Posterior vena cava (tissue), 2 donors: ENCODE data around the gene SH3BP2. TPM values are rescaled to one million over a fixed set of nuclear protein-coding genes. Genes with fewer than 3 reads are reported as not detected.
"Not testable (repeated sequence)": the region's sequence is repeated elsewhere in the genome, so short reads cannot be mapped to it uniquely, and the experiment has no call there.

ENCODE experiments used
- DNase-seq: peaks from one replicate; pipeline ENCODE4 v3.0.0-alpha.2; 2020; ENCODE audit warnings: low spot score
- intact Hi-C, 2 donors: fragments of 100-400 bp; cut with DNase I; formaldehyde crosslinking; loops; one replicate each; pipeline versions ENCODE4 v1.14.1 to v1.14.2; 2022 to 2023
- total RNA-seq, 2 donors: library from RNA; stranded (reverse); fragmentation: NEBNext Ultra II Directional; extraction: Animal tissue kit (Norgen Biotek cat#: 25700); gene quantifications; one replicate each; pipeline ENCODE4 v1.2.1, GENCODE V29; 2021
- donor health status: DM: yes; HTN: yes; CAD: no.
- donor health status: DM: yes; HTN: yes; CAD: no.

Gene SH3BP2
- total RNA-seq, 2 donors from 2014 or later, result 47.8 to 52.4 TPM

- intact Hi-C loops, result loop anchor here (10.0 kb wide), 2 partner anchors 173 to 273 kb away; no protein-coding TSS in a partner anchor
- peak; percentile 54 for DNase-seq
Observed at GRCh38 chr4:2762048-2762447, 30.8 kb upstream of the SH3BP2 start.

- peak; percentile 69 for DNase-seq
- intact Hi-C loops, result loop anchor here (10.0 kb wide), 2 partner anchors 172 to 272 kb away; no protein-coding TSS in a partner anchor
Observed at GRCh38 chr4:2762486-2763370, 30.2 kb upstream of the SH3BP2 start.

DNA sequence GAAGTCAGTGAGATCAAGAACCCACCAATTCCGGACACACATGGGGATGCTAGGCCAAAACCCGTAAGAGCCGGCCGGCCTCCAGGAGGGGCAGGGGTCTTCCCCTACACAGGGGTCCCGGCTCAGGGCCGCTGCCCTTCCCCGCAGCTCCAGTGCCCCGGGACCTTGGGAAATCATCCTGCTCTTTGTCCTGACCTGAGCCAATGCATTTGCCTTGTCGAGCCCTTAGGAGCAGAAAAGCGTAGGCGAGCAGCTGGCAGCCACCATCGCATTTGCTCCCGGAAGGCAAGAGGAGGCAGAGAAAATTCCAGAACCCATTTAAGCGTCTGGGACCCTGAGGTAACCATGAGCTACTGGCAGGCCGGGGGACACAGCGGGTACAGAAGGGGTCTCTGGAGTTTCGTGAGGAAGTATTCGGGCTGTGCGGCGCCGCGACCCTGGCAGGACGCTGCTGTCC lies 29.3 kb upstream of the SH3BP2 start:
- DNase-seq, result peak; percentile 84
- intact Hi-C loops, result loop anchor here (10.0 kb wide), 2 partner anchors 171 to 271 kb away; no protein-coding TSS in a partner anchor

DNA sequence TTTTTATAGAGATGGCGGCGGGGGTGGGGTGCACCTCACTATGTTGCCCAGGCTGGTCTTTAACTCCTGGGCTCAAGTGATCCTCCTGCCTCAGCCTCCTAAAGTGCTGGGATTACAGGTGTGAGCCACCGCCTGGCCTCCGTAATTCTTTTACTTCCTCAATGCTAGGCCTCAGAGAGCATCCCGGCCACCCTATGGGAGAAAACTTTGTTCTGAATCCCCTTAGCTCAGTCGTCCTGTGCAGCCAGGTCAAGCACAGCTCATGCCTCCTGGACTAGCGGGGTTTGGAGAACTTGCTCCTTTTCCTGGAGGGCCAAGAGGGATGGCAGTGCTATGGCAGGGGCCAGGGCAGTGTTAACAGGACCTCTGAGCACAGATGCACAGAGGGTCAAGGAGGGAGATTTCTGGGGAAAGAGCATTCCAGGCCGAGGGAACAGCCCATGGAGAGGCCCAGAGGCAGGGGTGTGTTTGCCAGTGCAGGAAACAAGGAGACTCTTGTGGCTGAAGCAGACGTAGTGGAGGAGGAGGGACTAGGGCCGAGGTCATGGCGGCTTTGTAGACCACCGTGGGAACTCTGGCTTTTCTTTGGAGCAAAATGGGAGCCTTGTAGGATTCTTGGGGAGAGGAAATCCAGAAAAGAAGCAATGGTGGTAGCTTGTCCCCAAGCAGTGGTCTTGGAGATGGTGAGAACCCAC lies 26.9 kb upstream of the SH3BP2 start:
- intact Hi-C loops, result loop anchor here (5.0 to 10.0 kb wide), 3 partner anchors 166 to 269 kb away; no protein-coding TSS in a partner anchor
- peak; percentile 53 for DNase-seq

DNA sequence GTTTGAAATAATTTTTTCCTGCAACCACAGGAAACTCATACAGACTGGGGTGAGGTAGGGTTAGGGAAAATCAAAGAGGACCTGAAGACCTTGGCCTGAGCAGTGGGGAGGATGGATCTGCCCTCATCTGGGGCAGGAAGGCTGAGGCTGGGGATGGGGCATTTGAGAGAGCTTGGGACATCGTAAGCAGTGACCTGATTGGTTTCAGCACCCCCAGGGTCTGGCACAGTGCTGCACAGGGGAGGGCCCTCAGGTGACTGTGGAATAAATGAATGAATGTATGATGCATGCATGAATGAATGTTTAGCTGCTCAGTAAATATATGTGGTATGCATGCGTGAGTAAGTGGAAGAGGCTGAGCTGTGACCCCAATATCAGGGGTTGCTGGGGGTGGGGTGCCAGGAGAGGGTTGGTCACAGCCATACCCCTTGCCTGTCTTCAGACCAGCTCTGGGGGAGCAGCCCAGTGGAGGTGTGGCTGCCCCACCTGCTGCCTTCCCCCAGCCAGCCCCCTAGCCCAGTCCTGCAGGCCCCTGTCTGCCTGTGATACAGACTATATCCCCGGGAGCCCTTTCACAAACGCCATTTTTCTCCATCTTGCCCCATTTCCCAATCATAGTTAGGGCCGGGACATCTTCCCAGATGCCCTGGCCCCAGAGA lies 25.7 kb upstream of the SH3BP2 start:
- intact Hi-C loops, result loop anchor here (5.0 to 10.0 kb wide), 3 partner anchors 165 to 268 kb away; no protein-coding TSS in a partner anchor
- peak; percentile 32 for DNase-seq

DNA sequence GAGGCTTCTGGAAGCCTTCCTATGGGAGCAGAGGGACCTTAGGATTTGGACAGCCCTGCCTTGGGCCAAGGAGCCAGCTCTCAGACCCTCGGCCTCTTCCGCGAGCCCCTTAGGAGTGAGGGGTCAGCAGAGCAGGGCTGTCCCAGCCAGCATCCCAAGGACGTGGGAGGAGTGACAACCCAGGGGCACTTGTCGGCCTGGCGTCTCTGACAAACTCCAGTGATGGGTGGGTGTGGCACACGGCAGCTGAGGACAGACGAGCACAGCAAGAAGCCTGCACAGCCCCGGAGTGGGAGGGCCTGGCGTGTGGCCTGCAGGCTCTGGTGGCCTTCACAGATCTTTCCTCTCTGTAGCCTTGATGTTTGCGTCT lies 25.2 kb upstream of the SH3BP2 start:
- DNase-seq, result peak; percentile 68
- intact Hi-C loops, result loop anchor here (5.0 to 10.0 kb wide), 3 partner anchors 165 to 267 kb away; no protein-coding TSS in a partner anchor

DNA sequence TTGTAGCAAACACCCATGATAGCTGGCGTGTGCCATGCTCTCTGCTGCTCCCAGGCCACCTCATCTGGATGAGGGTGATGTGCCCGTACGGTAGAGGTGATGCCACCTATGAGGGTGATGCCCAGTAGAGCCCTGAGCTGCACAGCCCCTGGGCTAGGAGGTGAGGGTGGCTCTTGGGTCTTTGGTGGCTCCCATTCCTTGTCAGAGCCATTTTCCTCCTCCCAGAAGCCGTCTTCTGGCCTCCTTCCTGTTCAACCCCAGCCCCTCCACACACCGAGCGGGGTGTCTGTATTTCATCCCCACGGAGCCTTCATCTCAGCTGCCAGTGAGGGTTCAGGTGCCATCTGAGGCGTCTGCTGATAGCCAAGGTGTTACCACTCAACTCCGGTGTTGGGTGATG lies 24.8 kb upstream of the SH3BP2 start:
- intact Hi-C loops, result loop anchor here (5.0 to 10.0 kb wide), 3 partner anchors 164 to 267 kb away; no protein-coding TSS in a partner anchor
- no peak for DNase-seq

GRCh38 chr4:2768921-2769336 lies 24.0 kb upstream of the SH3BP2 start:
- peak; percentile 82 for DNase-seq

GRCh38 chr4:2771264-2771663 lies 21.6 kb upstream of the SH3BP2 start:
- DNase-seq, result peak; percentile 34
- intact Hi-C loops, result no loop called here

More at GRCh38 chr4:2768921-2769336, 24.0 kb upstream of the SH3BP2 start:
- intact Hi-C loops, result loop anchor here (5.0 to 10.0 kb wide), 3 partner anchors 163 to 266 kb away; no protein-coding TSS in a partner anchor

DNA sequence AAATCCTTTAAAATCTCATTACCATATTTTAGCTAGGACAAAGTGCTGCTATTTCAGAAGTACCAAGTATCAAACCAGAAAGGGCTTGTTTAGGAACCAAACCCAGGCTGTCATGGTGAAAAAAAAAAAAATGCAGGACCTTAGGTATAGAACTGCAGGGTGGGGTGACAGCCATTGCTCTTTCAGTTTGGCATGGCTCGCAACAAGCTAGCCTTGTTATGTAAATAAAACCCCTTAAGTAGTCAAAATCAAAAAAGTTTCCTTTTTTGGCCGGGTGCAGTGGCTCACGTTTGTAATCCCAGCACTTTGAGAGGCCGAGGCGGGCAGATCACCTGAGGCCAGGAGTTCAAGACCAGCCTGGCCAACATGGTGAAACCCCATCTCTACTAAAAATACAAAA lies 12.2 kb upstream of the SH3BP2 start:
- DNase-seq, result peak; percentile 30
- intact Hi-C loops, result not testable (repeated sequence)

DNA sequence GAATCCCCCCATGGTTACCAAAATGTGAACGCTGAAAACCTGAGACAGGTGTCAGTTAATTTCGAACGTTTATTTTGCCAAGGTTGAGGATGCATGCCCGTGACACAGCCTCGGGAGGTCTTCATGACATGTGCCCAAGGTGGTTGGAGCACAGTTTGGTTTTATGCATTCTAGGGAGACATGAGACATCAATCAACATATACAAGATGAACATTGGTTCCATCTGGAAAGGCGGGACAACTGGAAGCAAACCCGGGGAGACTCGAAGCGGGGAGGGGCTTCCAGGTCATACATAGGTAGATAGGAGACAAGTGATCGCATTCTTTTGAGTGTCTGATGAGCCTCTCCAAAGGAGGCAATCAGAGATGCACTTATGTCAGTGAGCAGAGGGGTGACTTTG lies 11.0 kb upstream of the SH3BP2 start:
- intact Hi-C loops, result no loop called here
- DNase-seq, result peak; percentile 23

- intact Hi-C loops, result no loop called here
- no peak for DNase-seq
Observed at GRCh38 chr4:2783790-2784189, 9.1 kb upstream of the SH3BP2 start.

GRCh38 chr4:2785613-2786012 lies 7.3 kb upstream of the SH3BP2 start:
- peak; percentile 36 for DNase-seq
- intact Hi-C loops, result no loop called here

DNA sequence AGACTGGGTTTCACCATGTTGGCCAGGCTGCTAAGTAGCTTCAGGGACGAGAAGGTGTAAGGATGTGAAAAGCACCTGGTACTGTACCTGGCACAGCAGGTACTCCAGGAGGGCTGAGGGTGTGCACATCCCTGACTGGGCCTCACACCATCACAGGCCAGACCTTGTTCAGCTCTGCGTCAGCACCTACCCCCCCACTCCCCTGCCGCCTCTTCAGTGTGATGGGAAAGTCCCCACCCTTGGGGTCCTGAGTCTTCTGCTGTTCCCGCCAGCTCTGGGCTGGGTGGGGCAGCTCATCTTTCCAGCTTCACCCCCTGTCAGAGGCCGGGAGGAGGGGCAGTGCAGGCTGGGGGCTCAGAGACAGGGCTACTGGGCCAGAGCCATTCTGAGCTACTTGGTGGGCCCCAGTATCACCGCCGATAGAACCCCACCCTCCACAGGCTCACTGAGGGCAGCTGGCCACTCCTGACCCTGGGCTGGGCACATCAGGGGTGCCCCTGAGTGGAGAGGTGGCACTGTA lies 6.7 kb upstream of the SH3BP2 start:
- intact Hi-C loops, result no loop called here
- peak; percentile 70 for DNase-seq

DNA sequence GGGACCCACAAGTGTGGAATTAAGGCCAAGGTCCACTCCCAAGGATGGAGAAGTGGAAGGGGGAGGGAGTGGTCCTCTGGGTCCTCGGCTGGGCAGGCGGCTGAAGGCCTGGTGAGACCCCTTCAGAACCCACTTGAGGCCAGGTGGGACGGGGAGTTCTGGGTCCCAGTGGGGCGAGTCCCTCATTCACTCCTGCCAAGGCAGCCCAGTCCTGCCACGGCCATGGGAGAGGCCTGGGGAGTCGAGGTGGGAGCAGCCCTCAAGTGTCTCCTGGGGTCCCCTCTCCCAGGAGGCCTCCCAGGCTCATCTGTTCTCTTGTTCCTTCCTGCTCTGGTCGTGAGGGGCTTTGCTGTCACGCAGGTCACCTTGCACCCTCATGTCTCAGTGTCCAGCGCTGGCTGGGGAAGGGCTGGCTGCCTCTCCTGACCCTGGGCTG lies 6.1 kb upstream of the SH3BP2 start:
- intact Hi-C loops, result no loop called here
- no peak for DNase-seq

- intact Hi-C loops, result no loop called here
- DNase-seq, result peak; percentile 82
Observed at GRCh38 chr4:2787230-2788100, 5.4 kb upstream of the SH3BP2 start.

DNA sequence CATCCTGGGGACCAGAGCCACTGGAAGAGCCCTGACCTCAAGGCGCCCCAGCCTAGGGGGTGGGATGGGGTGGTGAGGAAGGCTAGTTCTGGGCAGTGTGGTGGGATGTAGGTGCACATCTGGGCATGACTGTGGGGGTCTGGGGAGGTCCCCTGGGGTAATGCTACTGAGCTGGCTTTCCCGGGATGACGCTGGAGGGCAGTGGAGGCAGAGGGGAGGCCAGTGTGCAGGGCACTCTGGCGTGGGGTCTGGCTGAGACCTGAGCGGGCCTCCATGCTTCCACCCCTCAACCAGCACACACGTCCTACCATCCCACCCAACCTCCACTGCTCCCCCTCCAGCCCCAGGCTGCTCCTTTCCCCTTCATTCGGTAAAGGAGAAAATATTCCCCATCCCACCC lies 4.8 kb upstream of the SH3BP2 start:
- intact Hi-C loops, result no loop called here
- DNase-seq, result peak; percentile 62

- intact Hi-C loops, result no loop called here
- peak; percentile 76 for DNase-seq
Observed at GRCh38 chr4:2788532-2789103, 4.3 kb upstream of the SH3BP2 start.
